GM18505 (cell line): ENCODE results near the gene HOXC9.

Experiments used
- ATAC-seq: cut with Tn5 transposase; IDR thresholded peaks from one replicate; pipeline ENCODE4 v1.9.1; 2021; ENCODE audit not compliant: unreplicated experiment
- POLR2A ChIP-seq: IDR thresholded peaks from 4 replicates; pipeline ENCODE4 v1.6.1; 2011; ENCODE audit warnings: borderline replicate concordance; ENCODE audit not compliant: insufficient read depth, insufficient read length; ENCODE audit errors: extremely low read depth

The HOXC9 gene

GRCh38 chr12:53985994-53986685 lies 13.8 kb upstream of the HOXC9 start:
- no peak for TF ChIP-seq POLR2A
- no peak for ATAC-seq

GRCh38 chr12:53986686-53987483 lies 13.1 kb upstream of the HOXC9 start:
- no peak for ATAC-seq
- no peak for TF ChIP-seq POLR2A

- TF ChIP-seq POLR2A: no peak
- no peak for ATAC-seq
Observed at GRCh38 chr12:53987787-53988230, 12.2 kb upstream of the HOXC9 start.

- ATAC-seq: no peak
- TF ChIP-seq POLR2A: no peak
Observed at GRCh38 chr12:53988541-53989226, 11.3 kb upstream of the HOXC9 start.

GRCh38 chr12:53989227-53990113 lies 10.5 kb upstream of the HOXC9 start:
- ATAC-seq: no peak
- no peak for TF ChIP-seq POLR2A

GRCh38 chr12:53990311-53991076 lies 9.5 kb upstream of the HOXC9 start:
- ATAC-seq: no peak
- TF ChIP-seq POLR2A: no peak

GRCh38 chr12:53991077-53991460 lies 8.9 kb upstream of the HOXC9 start:
- no peak for ATAC-seq
- TF ChIP-seq POLR2A: no peak

GRCh38 chr12:53992377-53992889 lies 7.5 kb upstream of the HOXC9 start:
- TF ChIP-seq POLR2A: no peak
- no peak for ATAC-seq

GRCh38 chr12:53993162-53994008 lies 6.6 kb upstream of the HOXC9 start:
- ATAC-seq: no peak
- no peak for TF ChIP-seq POLR2A

GRCh38 chr12:53994009-53994263 lies 6.0 kb upstream of the HOXC9 start:
- no peak for TF ChIP-seq POLR2A
- no peak for ATAC-seq

GRCh38 chr12:53994264-53995001 lies 5.5 kb upstream of the HOXC9 start:
- ATAC-seq: no peak
- TF ChIP-seq POLR2A: no peak
